Nephron (organoid): ENCODE results near the gene ZFYVE27.
A peak's percentile ranks its signal among the peaks of the same experiment; 100 is the strongest.

ENCODE experiments used
- H3K27ac Mint-ChIP-seq, 3 experiments: 2 replicates each; pipeline ENCODE4 v1.8.0; 2020; ENCODE audit warnings: mixed read lengths in 3 of 3, mild to moderate bottlenecking in 2 of 3, moderate library complexity in 1 of 3
- H3K27me3 Mint-ChIP-seq: 2 replicates; pipeline ENCODE4 v1.8.0; 2021; ENCODE audit warnings: low read depth, mild to moderate bottlenecking, moderate library complexity, mixed read lengths
- H3K36me3 Mint-ChIP-seq: 2 replicates; pipeline ENCODE4 v1.8.0; 2020; ENCODE audit warnings: low read depth, mixed read lengths
- H3K4me1 Mint-ChIP-seq: 2 replicates; pipeline ENCODE4 v1.8.0; 2020; ENCODE audit warnings: mixed read lengths
- H3K4me3 Mint-ChIP-seq, 3 experiments: 2 replicates each; pipeline ENCODE4 v1.8.0; 2020; ENCODE audit warnings: mild to moderate bottlenecking in 3 of 3, mixed read lengths in 3 of 3, moderate library complexity in 2 of 3
- H3K9me3 Mint-ChIP-seq: 2 replicates; pipeline ENCODE4 v1.8.0; 2020; ENCODE audit warnings: mixed read lengths
- CTCF ChIP-seq, 3 experiments: fragments of 200-600 bp; sonication (generic); IDR thresholded peaks; one replicate each; pipeline ENCODE4 v1.5.0; 2021; ENCODE audit warnings: antibody characterized with exemption in 3 of 3; ENCODE audit not compliant: unreplicated experiment in 3 of 3

ZFYVE27 gene

GRCh38 chr10:97708167-97708566, 28.8 kb upstream of the ZFYVE27 start:
- no peaks in the 10 kb centered on the region for H3K36me3 Mint-ChIP-seq
- H3K27ac Mint-ChIP-seq = peak overlapping the region in 1 of 3 experiments; percentile 65
- TF ChIP-seq CTCF (IDR thresholded peaks at IDR 0.05; ENCODE audit: unreplicated experiment in 3 of 3) = no peak
- no peak overlapping the region for H3K4me3 Mint-ChIP-seq
- peaks cover 10% of the 10 kb centered on the region for H3K27me3 Mint-ChIP-seq
- peaks cover 22% of the 10 kb centered on the region for H3K4me1 Mint-ChIP-seq
- H3K9me3 Mint-ChIP-seq = no peaks in the 10 kb centered on the region

- Mint-ChIP-seq H3K36me3 (no peaks in the 10 kb centered on the region), H3K4me3 (peak overlapping the region in 2 of 3 experiments; percentile 57 to 67), H3K9me3 (no peaks in the 10 kb centered on the region), H3K27me3 (peaks cover 8% of the 10 kb centered on the region), H3K27ac (peak overlapping the region in 2 of 3 experiments; percentile 65 to 81), H3K4me1 (peaks cover 22% of the 10 kb centered on the region)
- TF ChIP-seq CTCF (IDR thresholded peaks at IDR 0.05; ENCODE audit: unreplicated experiment in 3 of 3) = peak; percentile 50 to 67 (median 58)
Observed at GRCh38 chr10:97708976-97709946, 27.7 kb upstream of the ZFYVE27 start.

GRCh38 chr10:97711640-97712572, 25.0 kb upstream of the ZFYVE27 start:
- peaks cover 10% of the 10 kb centered on the region for H3K36me3 Mint-ChIP-seq
- H3K9me3 Mint-ChIP-seq = no peaks in the 10 kb centered on the region
- H3K27me3 Mint-ChIP-seq = peaks cover 13% of the 10 kb centered on the region
- H3K4me3 Mint-ChIP-seq = peak overlapping the region; percentile 72 to 87 (median 84)
- no peak for TF ChIP-seq CTCF (IDR thresholded peaks at IDR 0.05; ENCODE audit: unreplicated experiment in 3 of 3)
- peaks cover 40% of the 10 kb centered on the region for H3K4me1 Mint-ChIP-seq
- H3K27ac Mint-ChIP-seq = peak overlapping the region; percentile 68 to 96 (median 70)

GRCh38 chr10:97713339-97713825, 23.5 kb upstream of the ZFYVE27 start, which contains the start of gene MARVELD1:
TSS of gene MARVELD1 (plus strand) at chr10:97713730. CDS start at chr10:97713877, 147 bp downstream.
- H3K4me1 Mint-ChIP-seq = peaks cover 45% of the 10 kb centered on the region
- no peaks in the 10 kb centered on the region for H3K9me3 Mint-ChIP-seq
- peak within 1 kb of the TSS; percentile 98 to 100 (median 99) for H3K4me3 Mint-ChIP-seq
- TF ChIP-seq CTCF (IDR thresholded peaks at IDR 0.05; ENCODE audit: unreplicated experiment in 3 of 3) = no peak
- peaks cover 21% of the 10 kb centered on the region for H3K36me3 Mint-ChIP-seq
- peaks cover 13% of the 10 kb centered on the region for H3K27me3 Mint-ChIP-seq
- H3K27ac Mint-ChIP-seq = peak within 1 kb of the TSS; percentile 96 to 99 (median 99)

- peak in 1 of 3 experiments; percentile 22 for TF ChIP-seq CTCF (IDR thresholded peaks at IDR 0.05; ENCODE audit: unreplicated experiment in 3 of 3)
- H3K4me1 Mint-ChIP-seq = peaks cover 49% of the 10 kb centered on the region
- H3K27ac Mint-ChIP-seq = peak overlapping the region; percentile 96 to 99 (median 99)
- peak overlapping the region; percentile 98 to 100 (median 99) for H3K4me3 Mint-ChIP-seq
- H3K9me3 Mint-ChIP-seq = no peaks in the 10 kb centered on the region
- peaks cover 13% of the 10 kb centered on the region for H3K27me3 Mint-ChIP-seq
- peaks cover 24% of the 10 kb centered on the region for H3K36me3 Mint-ChIP-seq
Observed at GRCh38 chr10:97713826-97714400, 23.0 kb upstream of the ZFYVE27 start.
